Muscle of arm (tissue), 12 donors: Measurements from ENCODE around the gene MED29. TPM values are rescaled to one million over a fixed set of nuclear protein-coding genes. Genes with fewer than 3 reads are reported as not detected.

Experiments
- DNase-seq: peaks from one replicate; pipeline ENCODE4 v3.0.0-alpha.2; 2013
- polyA plus RNA-seq, 12 donors: library from polyadenylated mRNA; unstranded; fragments of 120-200 nt; gene quantifications; one replicate each; pipeline ENCODE4 v1.2.1, GENCODE V29; 2013; ENCODE audit not compliant: insufficient read length in 12 of 12

MED29 gene
- polyA plus RNA-seq, 12 donors = 14.8 to 35.2 (median 22.9) TPM; not detected in 1

DNA sequence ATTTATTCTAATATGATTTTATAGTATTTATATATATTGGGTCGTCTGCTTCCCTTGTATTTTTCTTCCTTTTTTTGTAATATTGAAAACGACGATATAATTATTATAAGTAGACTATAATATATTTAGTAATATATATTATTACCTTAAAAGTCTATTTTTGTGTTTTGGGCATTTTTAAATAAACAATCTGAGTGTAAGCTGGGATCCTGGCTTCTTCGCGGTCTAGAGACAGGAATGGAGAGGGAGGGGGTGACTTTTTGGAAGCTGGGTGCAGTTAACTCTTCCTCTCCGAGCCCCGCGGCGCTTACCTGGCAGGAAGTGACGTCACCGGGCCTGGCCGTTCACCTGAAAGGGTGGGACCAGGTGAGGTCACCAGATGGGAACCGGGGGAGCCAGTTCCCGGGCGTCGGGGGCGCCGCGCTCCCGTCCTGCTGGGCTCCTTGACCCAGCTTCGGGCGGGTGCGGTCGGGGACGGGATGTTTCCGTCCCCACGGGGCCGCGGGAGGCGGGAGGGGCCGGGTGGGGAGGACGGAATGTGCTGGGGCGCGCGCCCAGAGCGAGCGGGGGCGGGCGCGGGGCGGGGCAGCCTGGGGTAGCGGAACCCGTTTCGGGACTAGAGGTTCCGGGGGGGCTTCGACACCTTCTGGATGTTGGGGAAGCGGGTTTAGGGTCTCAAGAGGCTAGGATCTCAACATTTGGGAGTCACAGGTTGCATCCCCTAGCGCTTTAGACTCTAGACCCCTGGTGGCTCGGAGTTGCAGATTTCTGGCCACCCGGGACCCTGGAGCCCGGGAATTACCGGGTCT is 18.2 kb downstream of the MED29 start:
- peak; percentile 80 for DNase-seq

DNA sequence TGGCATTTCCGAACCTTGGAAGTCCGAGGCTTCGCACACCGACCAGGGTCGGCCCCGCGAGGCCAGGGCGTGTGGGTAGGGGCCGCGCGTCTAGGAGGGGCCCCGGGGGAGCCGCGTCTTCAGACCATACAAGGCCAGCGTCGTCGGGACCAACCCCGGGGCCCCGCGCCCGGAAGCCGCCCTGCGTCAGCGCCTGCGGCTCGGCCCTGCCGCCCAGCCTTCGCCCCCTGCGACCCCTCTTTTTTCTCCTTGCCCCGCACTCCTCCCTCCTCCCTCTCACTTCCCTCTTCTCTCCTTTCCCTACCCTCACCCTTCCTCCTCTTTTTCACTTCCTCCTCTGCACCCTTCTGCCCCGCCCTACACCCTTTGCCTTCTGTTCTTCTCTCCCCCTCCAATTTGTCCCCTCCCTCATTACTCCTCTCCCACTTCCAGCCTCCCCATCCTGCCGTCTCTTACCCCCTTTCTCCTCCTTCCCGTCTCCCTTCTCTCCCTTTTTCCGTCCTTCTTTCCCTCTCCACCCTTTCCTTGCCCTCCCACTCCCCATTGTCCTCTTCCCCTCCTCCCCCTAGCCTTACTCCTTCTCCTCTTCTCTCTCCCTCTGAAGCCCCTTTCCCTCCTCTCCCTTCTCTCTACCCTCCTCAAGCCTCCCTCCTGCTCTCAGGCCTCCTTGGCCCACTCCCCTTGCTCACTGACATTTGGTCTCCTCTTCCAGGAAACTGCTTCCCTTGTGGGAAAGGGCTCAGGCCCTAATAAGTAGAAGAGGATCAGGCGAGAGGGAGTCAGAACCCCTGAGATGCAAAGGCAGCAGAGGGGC is 19.0 kb downstream of the MED29 start:
- DNase-seq = peak; percentile 72

DNA sequence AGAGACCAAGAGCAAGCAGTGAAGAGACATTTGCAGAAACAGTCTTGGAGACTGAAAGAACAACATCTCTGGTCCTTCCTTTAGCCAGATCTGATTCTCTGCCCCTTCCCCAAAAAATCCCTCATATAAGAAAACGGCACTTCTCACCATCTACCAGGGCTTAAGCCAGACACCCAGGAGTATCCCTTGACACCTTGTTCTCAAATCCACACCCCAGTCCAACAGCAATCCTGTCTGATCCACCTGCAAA is 19.6 kb downstream of the MED29 start:
- DNase-seq = no peak

DNA sequence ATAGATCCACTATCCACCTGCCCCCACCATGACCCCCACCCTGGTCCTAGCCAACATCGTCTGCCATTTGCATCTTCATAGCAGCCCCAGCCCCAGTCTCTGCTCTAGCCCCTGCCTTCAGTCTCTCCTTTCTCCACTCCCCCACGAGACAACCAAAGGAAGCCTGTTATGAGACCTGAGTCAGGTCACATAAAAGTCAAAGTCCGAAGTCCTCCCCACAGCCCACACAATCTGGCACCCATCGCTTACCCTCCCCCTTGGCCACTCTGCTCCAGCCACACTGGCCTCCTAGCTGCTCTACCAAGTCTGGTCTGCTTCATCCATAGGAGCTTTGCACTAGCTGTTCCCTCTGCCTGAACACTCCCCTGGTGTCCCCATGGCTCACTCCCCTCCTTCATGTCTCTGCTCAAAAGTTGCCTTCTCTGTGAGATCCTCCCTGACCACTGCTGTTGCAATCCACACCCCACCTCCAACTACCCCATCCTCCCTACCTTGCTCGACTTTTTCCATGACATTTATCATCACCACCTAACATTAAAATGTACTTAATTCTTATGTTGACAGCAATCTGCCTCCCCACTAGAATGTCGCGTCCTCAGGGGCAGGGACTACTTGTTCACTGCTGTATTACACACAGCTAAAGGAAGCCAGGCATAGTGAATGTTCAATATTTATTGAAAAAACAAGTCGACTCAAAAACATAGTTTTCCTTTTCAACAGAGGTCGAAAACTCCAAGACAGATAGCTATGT is 20.1 kb downstream of the MED29 start:
- peak; percentile 57 for DNase-seq

DNA sequence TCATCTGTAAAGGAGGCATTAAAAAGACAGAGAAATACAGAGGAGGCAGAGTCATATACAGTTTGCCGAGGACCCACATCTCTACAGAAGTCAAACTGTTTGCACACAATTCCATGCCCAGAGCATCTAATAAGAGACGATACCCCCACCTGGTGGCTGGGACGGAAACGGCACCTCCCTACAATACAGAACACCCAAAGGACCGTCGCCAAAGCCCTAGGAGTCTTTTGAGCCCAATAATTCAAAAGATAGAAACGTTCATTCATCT is 20.6 kb downstream of the MED29 start:
- peak; percentile 93 for DNase-seq

DNA sequence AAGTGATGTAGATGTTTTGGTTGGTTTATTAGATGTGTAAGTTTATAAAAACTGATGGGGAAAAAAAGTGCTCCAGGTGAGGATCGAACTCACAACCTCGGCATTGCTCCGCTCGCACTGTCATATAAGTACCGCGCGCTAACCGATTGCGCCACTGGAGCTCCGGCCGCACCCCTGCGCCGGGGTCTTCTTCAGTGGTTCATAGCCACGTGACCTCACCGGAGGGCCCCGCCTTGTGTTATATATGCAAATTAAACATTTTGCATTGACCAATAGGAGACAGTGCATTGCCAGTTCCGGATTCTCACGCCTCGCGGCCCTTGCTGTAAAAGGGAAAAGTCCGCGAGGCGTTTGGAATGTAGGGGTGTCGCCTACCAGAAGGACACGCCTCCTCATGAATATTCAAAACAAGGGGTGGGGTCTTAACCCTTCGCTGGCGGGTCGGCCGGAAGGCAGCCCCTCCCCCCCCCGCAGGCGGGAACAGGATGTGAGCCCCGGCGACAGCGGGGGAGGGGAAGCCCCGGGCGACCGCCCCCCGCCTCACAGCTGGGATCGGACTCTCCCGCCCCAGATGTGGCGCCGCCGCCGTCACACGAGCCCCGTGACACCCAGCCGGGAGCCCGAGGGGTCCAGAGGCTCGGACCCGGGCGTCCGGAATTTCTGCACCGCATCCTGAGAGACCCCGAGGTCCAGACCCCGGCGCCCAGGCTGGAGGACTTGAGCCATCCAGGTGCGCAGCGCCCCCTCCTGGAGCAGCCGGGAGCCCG is 21.1 kb downstream of the MED29 start, which contains the start of gene PLEKHG2:
TSS of gene PLEKHG2 (plus strand) at position 570 of the 767 bp plus-strand sequence. CDS start 1,418 bp downstream, outside the sequence.
- DNase-seq = peak; percentile 99

DNA sequence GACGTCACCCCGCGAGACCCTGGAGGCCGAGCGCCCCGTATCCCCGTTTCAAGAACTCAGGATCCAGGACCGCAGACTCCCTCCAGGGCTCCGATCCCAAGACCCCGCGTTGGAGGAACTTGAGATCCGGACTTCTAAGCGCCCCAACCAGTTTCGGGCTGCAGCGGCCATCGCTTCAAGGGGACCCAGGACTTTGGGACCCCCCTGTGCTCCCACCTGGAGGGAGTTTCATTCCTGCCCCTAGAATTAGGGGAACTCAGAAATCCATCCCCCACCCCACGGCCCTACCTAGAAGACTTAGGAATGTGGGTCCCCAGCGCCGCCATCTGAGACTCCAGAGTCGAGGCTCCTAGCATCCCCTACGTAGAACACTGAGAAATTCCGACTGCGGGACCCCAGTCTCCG is 21.7 kb downstream of the MED29 start:
- DNase-seq = no peak

DNA sequence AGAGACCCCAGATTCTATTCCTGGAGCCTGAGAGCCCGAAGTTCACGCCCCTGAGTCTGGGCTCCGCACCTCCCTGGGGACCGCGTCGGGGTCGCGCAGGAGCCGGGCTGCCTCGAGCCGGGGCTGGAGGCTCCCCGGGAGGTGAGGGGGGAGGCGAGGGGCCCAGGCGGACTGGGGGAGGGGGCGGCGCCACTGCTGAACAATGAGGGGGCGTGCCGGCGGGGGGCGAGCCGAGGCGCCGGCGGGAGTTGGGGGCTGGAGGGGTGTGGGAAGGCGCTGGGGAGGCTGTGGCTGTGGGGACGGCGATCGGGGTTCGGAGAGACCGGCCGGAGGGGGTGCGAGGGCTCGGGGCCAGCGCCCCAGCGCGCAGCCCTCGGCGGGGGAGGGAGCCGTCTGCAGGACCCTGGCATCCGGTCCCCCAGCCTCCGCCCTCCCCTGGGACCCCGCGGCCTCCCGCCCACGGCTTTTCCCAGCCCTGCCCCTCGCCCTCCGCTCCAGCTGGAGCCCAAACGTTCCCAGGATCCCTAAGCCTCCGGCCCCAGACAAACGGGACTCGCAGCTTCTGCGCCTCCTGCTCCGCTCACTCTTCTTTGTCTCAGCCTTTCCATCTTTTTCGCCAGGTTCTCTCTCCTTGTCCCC is 22.2 kb downstream of the MED29 start:
- DNase-seq = peak; percentile 78

DNA sequence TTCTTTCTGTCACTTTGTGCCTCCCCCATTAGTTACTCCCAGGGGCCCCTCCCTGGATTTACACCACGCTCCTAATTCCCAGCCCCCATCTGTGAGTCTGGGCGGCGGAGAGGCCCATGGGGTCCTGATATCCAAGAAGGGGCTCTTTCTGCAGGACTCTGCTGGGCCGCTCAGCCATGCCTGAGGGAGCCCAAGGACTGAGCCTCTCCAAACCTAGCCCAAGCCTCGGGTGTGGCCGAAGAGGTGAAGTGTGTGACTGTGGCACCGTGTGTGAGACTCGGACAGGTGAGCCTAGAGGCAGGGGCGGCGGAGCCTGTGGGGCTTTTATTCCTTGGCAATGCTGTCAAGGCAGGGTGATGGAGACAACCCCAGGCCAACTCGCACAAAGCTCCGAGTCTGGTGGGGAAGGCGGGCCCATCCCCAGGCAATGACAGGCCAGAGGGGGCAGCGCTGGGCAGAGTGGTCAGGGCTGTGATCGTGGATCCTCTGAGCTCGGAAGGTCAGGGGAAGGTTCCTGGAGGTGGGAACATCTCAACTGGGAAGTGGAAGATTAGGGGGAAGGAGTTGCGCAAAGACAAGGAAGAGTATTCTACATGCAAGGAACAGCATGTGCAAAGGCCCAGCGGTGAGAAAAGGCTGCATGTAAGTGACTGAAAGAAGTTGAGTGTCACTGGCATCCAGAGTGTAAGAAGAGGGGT is 22.9 kb downstream of the MED29 start:
- no peak for DNase-seq

DNA sequence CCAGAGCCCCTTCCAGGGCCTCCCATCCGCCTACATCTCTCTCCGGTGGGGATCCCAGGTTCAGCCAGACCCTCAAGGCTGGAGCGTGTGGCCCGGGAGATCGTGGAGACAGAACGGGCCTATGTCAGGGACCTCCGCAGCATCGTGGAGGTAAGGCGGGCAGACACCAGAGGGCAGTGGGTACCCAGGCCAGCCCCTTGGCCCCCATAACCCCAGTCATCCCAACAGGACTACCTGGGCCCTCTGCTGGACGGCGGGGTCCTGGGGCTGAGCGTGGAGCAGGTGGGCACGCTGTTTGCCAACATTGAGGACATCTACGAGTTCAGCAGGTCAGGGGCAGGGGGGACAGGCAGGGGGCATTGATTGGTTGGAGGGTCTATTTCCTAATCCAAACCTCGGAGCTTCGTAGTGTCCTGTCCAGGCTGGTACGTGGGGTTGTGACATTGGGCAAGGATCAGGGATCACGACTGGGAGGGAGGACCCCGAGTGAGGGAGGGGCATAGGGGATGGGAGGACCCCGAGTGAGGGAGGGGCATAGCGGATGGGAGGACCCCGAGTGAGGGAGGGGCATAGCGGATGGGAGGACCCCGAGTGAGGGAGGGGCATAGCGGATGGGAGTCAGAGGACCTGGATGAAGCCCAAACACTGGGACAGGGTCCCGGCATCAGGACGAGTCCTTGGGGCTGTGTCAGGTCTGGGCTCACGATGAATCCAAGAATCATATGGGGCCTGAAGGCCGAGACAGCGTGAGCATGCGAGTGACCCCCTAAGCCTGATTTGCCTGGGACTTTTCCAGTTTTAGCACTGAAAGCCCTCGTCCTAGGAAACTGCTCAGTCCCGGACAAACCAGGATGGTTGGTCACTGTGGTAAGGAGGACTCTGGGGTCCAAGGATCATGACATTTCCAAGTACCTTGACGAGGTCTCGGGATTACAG is 24.2 kb downstream of the MED29 start:
- DNase-seq = no peak

DNA sequence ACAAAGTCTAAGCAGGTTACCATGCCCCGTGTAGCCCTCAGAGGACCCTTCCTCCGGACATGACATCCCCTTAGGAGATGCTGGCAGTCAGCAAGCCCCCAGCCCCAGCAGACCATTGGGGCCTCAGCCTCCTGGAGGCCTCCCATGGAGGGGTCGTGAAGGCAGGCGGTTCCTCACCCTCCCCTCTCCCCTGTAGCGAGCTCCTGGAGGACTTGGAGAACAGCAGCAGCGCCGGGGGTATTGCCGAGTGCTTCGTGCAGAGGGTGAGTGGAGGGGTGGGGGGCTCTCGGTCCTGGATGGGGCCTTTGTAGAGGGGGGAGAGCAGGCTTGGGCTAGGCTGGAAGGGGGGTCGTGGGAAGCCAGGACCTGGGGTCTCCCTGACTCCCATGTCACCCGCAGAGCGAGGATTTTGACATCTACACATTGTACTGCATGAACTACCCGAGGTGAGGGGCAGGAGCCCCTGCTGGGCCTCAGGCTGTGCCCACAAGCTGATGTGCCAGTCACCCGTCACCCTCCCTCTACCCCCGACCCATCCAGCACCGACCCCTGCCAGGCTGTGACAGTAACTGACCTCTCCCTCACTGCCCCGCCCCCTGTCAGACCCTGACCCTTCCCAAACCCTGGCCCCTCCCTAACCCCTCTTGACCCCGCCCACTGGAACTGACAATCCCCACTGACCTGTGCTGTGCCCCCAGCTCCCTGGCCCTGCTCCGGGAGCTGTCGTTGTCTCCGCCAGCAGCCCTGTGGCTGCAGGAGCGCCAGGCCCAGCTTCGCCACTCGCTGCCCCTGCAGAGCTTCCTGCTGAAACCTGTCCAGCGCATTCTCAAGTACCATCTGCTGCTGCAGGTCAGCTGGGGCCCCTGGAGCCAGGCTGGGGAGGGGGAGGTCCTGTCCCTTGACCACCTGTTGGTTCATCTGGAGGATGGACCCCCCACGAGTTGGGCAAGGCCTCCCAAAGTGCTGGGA is 25.3 kb downstream of the MED29 start:
- no peak for DNase-seq

DNA sequence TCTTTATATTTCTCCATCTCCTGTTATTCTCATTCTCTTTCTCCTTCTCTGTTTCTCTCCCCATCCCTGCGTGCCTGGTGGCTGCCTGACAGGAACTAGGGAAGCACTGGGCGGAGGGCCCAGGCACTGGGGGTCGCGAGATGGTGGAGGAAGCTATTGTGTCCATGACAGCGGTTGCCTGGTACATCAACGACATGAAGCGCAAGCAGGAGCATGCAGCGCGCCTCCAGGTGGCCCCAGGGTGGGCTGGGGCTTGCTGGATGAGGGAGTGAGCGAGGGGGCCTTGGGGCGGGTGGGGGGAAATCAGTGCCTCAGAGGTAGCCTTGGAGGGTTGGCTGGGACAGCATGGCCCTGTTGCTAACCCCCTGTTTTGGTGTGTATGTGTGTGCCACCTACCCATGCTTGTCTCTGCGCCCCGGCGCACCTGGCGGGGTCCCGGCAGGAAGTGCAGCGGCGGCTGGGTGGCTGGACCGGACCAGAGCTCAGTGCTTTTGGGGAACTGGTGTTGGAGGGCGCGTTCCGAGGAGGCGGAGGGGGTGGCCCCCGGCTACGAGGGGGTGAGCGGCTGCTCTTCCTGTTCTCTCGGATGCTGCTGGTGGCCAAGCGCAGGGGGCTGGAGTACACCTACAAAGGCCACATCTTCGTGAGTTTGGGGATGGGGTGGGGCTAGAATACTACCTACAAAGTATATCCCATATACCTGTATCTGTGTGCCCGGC is 26.4 kb downstream of the MED29 start:
- DNase-seq = no peak

DNA sequence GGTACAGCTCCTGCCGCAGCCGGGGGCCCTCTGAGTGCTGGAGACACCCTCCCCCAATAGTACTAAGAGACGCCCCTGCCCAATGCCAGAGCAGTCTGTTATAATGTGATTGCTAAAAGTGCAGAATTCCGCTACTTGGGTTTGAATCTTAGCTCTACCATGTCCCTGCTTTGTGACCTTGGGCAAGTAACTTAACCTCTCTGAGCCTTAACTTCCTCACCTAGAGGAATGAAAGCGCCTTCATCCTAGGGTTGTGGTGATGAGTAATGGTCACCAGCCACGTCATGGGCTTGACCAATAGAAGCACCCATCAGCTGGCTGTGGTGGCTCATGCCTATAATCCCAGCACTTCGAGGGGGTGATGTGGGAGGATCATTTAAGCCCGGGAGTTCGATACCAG is 27.8 kb downstream of the MED29 start:
- DNase-seq = no peak

DNA sequence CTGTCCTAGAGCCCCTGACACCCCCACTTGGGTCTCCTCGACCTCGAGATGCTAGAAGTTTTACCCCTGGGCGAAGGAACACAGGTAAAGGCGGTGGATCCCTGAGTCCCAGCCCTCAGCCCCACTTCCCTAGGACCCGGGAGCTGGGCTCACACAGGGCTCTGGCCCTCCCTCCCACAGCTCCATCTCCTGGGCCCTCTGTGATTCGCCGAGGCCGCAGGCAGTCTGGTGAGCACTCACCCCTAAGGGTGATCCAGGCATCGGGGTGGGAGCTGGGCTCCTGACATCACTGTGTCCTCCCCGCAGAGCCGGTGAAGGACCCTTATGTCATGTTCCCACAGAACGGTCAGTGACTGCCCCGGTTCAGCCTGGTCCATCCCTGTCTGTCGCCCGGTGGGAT is 29.6 kb downstream of the MED29 start:
- no peak for DNase-seq

DNA sequence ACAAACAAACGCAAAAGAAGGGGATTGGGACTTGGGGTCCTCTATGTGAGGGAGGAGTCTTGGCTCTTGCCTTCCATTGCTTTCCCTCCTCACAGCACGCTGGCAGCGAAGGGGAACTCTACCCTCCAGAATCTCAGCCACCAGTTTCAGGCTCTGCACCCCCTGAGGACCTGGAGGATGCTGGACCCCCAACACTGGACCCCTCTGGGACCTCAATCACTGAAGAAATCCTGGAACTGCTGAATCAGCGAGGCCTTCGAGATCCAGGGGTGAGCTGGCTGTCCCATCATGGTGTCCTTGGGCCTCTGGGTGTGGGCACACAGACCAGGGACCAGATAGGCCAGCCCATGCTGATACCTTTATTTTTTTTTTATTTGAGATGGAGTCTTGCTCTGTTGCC is 30.8 kb downstream of the MED29 start:
- no peak for DNase-seq

DNA sequence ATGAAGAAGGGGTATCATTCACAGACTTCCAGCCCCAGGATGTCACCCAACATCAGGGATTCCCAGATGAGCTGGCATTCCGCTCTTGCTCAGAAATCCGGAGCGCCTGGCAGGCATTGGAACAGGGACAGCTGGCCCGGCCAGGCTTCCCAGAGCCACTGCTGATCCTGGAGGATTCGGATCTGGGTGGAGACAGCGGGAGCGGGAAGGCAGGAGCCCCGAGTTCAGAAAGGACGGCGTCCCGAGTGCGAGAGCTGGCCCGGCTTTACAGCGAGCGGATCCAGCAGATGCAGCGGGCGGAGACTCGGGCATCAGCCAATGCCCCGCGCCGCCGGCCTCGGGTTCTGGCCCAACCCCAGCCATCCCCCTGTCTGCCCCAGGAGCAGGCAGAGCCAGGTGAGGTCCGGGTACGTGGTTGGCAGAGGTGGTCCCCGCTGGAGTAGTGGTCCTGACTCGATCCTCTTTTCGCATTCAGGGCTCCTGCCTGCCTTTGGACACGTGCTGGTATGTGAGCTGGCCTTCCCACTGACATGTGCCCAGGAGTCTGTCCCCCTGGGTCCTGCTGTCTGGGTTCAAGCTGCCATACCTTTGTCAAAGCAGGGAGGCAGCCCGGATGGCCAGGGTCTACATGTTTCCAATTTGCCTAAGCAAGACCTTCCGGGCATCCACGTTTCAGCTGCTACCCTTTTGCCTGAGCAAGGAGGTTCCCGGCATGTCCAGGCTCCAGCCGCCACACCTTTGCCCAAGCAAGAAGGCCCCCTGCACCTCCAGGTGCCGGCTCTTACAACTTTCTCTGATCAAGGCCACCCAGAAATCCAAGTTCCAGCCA is 32.3 kb downstream of the MED29 start:
- DNase-seq = no peak

DNA sequence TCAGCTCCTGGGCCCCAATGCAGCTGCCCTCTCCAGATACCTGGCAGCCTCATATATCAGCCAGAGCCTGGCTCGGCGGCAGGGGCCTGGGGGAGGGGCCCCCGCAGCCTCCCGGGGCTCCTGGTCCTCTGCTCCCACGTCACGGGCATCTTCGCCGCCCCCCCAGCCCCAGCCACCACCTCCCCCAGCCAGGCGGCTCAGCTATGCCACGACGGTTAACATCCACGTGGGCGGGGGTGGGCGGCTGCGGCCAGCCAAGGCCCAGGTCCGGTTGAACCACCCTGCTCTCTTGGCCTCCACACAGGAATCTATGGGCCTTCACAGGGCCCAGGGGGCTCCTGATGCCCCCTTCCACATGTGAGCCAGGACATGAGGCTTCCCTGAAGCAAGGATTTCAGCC is 33.8 kb downstream of the MED29 start:
- DNase-seq = no peak
